ENCODE data around the gene HMGA1. TPM values are rescaled to one million over a fixed set of nuclear protein-coding genes. Genes with fewer than 3 reads are reported as not detected.

HMGA1 gene
- total and polyA plus RNA-seq, 2 experiments from 2014 or later: 1,411 to 2,052 TPM

- no peak overlapping the region for H2AFZ ChIP-seq
- H3K36me3 ChIP-seq (ENCODE audit: insufficient read depth): 0 out of 2 replicates have a peak, but pooled peaks cover 10% of the 10 kb centered on the region
- no peak overlapping the region for H3K4me2 ChIP-seq
- H3K4me3 Mint-ChIP-seq: no peak overlapping the region
- no peak for TF ChIP-seq ZNF114 (CRISPR knock-in tag; IDR thresholded peaks at IDR 0.05)
- TF ChIP-seq REST (IDR thresholded peaks at IDR 0.05; ENCODE audit: unreplicated experiment): no peak
- TF ChIP-seq CREB1 (CRISPR knock-in tag; IDR thresholded peaks at IDR 0.05; ENCODE audit: low read depth): no peak
- no peak for TF ChIP-seq ETS1 (IDR thresholded peaks at IDR 0.05)
- TF ChIP-seq JUNB (IDR thresholded peaks at IDR 0.05; ENCODE audit: unreplicated experiment): no peak
- no peak for TF ChIP-seq ZNF462 (CRISPR knock-in tag; IDR thresholded peaks at IDR 0.05)
- TF ChIP-seq EZH2phosphoT487 (IDR thresholded peaks at IDR 0.05; ENCODE audit: unreplicated experiment): no peak
- TF ChIP-seq EZH2 (IDR thresholded peaks at IDR 0.05; ENCODE audit: low read depth, unreplicated experiment): no peak
- no peak for TF ChIP-seq STAT1 (IDR thresholded peaks at IDR 0.05; ENCODE audit: unreplicated experiment)
- TF ChIP-seq CTCF (conservative IDR thresholded peaks at IDR 0.05; ENCODE audit: low read depth in 2 of 2): no peak
- TF ChIP-seq POLR2AphosphoS5 (IDR thresholded peaks at IDR 0.05; ENCODE audit: low read depth): no peak
- no peak for TF ChIP-seq NANOG (IDR thresholded peaks at IDR 0.05; ENCODE audit: borderline replicate concordance)
- TF ChIP-seq ZNF331 (CRISPR knock-in tag; IDR thresholded peaks at IDR 0.05; ENCODE audit: low read depth): no peak
- no peaks in the 10 kb centered on the region for H3K4me1 Mint-ChIP-seq
- H3F3A ChIP-seq (replicated peaks; ENCODE audit: low read depth): no peaks in the 10 kb centered on the region
- H3K27me3 Mint-ChIP-seq (ENCODE audit: insufficient read depth, low read depth, poor library complexity): peaks cover 5% of the 10 kb centered on the region
- H3K27me3 ChIP-seq (ENCODE audit: insufficient read depth): no peaks in the 10 kb centered on the region
- H3K27ac ChIP-seq (ENCODE audit: low read depth): no peak overlapping the region
- no peaks in the 10 kb centered on the region; the same call in 1 of the 2 replicates for H4K20me1 ChIP-seq (replicated peaks; ENCODE audit: insufficient read depth)
- no peaks in the 10 kb centered on the region for H3K9me2 ChIP-seq (ENCODE audit: insufficient read depth)
- H3K79me2 ChIP-seq (replicated peaks; ENCODE audit: insufficient read depth): no peaks in the 10 kb centered on the region
- no peak overlapping the region for H3K27ac Mint-ChIP-seq
- no peaks in the 10 kb centered on the region for H3K9me3 Mint-ChIP-seq
- no peak overlapping the region for H3K4me3 ChIP-seq
- H3K36me3 Mint-ChIP-seq (ENCODE audit: low read depth): peaks cover 2% of the 10 kb centered on the region; the same call in 2 of the 3 replicates
- ATAC-seq (no peak), DNase-seq (ENCODE audit: low spot score) (no peak)
- no peaks in the 10 kb centered on the region for H3K4me1 ChIP-seq (ENCODE audit: insufficient read depth)
These were observed 43.5 kb downstream of the HMGA1 start for GRCh38 chr6:34280216-34280615.
